PC-9 (cell line): ENCODE results near the gene NXPH1. TPM values are rescaled to one million over a fixed set of nuclear protein-coding genes. Genes with fewer than 3 reads are reported as not detected.

ENCODE experiments used
- BruUV-seq: library from RNA; stranded (reverse); fragments of 400-500 nt; replicated peaks from 2 replicates; lab custom pipeline; 2021; lab: Mats Ljungman, UMichigan
- CTCF ChIA-PET: fragments of 300-600 bp; sonication (Branson Sonifier 250); formaldehyde crosslinking; loops from one replicate; lab custom pipeline; 2022; ENCODE audit warnings: antibody characterized with exemption; lab: Charles Lee
- POLR2A ChIA-PET: fragments of 300-600 bp; sonication (Branson Sonifier 250); formaldehyde crosslinking; loops from one replicate; lab custom pipeline; 2022; ENCODE audit warnings: antibody characterized with exemption; ENCODE audit not compliant: unreplicated experiment; lab: Charles Lee
- DNase-seq, 2 experiments: peaks; one replicate each; pipeline versions ENCODE4 v3.0.0 to v3.0.0-alpha.2; 2015 to 2022; ENCODE audit warnings: mixed read lengths in 1 of 2
- H2AFZ ChIP-seq: fragments of 200-600 bp; sonication (generic); 2 replicates; pipeline ENCODE4 v1.8.1; 2017; ENCODE audit warnings: antibody characterized with exemption
- H3F3A ChIP-seq: fragments of 200-600 bp; sonication (generic); 2 replicates; pipeline ENCODE4 v1.8.1; 2017; ENCODE audit warnings: antibody characterized with exemption, mild to moderate bottlenecking, low read depth; ENCODE audit not compliant: insufficient read depth
- H3K27ac ChIP-seq: fragments of 200-600 bp; sonication (generic); 2 replicates; pipeline ENCODE4 v1.6.1; 2016; ENCODE audit warnings: mixed run types
- H3K27me3 ChIP-seq: fragments of 200-600 bp; sonication (generic); 2 replicates; pipeline ENCODE4 v1.6.1; 2016; ENCODE audit warnings: low read depth, mixed run types; ENCODE audit not compliant: insufficient read depth
- H3K36me3 ChIP-seq: fragments of 200-600 bp; sonication (generic); 2 replicates; pipeline ENCODE4 v1.6.1; 2016; ENCODE audit warnings: low read depth, mixed run types
- H3K4me1 ChIP-seq: fragments of 200-600 bp; sonication (generic); replicated peaks from 2 replicates; pipeline ENCODE4 v1.6.1; 2016; ENCODE audit warnings: mixed run types; ENCODE audit not compliant: insufficient read depth
- H3K4me2 ChIP-seq: fragments of 200-600 bp; sonication (generic); 2 replicates; pipeline ENCODE4 v1.6.1; 2017; ENCODE audit warnings: mixed run types
- H3K4me3 ChIP-seq: fragments of 200-600 bp; sonication (generic); 2 replicates; pipeline ENCODE4 v1.6.1; 2016; ENCODE audit warnings: mixed run types
- H3K79me2 ChIP-seq: fragments of 200-600 bp; sonication (generic); 2 replicates; pipeline ENCODE4 v1.6.1; 2017; ENCODE audit warnings: low read depth, mixed run types
- H3K9me2 ChIP-seq: fragments of 200-600 bp; sonication (generic); 2 replicates; pipeline ENCODE4 v1.8.1; 2017; ENCODE audit warnings: mild to moderate bottlenecking; ENCODE audit not compliant: insufficient read depth
- H3K9me3 ChIP-seq: fragments of 200-600 bp; sonication (generic); 2 replicates; pipeline ENCODE4 v1.8.1; 2016; ENCODE audit warnings: low read depth; ENCODE audit not compliant: insufficient read depth
- H4K20me1 ChIP-seq: fragments of 200-600 bp; sonication (generic); 2 replicates; pipeline ENCODE4 v1.8.1; 2017; ENCODE audit not compliant: insufficient read depth
- CTCF ChIP-seq: fragments of 200-600 bp; sonication (generic); conservative IDR thresholded peaks from 2 replicates; pipeline ENCODE4 v1.6.1; 2017; ENCODE audit warnings: mixed run types, antibody characterized with exemption, mild to moderate bottlenecking, moderate library complexity
- EZH2 ChIP-seq: fragments of 200-600 bp; sonication (generic); IDR thresholded peaks from 2 replicates; pipeline ENCODE4 v1.8.0; 2017; ENCODE audit warnings: antibody characterized with exemption, low read depth
- intact Hi-C: fragments of 100-400 bp; cut with micrococcal nuclease; formaldehyde crosslinking; loops from one replicate; pipeline ENCODE4 v1.10.0; 2022; ENCODE audit not compliant: unreplicated experiment
- total RNA-seq: library from RNA; stranded (reverse); gene quantifications from 2 replicates; pipeline ENCODE4 v1.2.3, GENCODE V29; 2021

The NXPH1 gene
- total RNA-seq, 1 experiment from 2014 or later, result not detected

GRCh38 chr7:8613191-8613590 lies 179.8 kb downstream of the NXPH1 start:
- POLR2A ChIA-PET, result no interaction called here
- H2AFZ ChIP-seq, result no peak overlapping the region
- no peaks in the 10 kb centered on the region for H4K20me1 ChIP-seq
- no peak overlapping the region for H3K4me3 ChIP-seq
- H3K9me2 ChIP-seq, result no peaks in the 10 kb centered on the region
- H3K36me3 ChIP-seq, result no peaks in the 10 kb centered on the region
- H3F3A ChIP-seq, result no peaks in the 10 kb centered on the region
- TF ChIP-seq EZH2, result no peak
- intact Hi-C loops, result no loop called here
- no TSS peak for BruUV-seq
- CTCF ChIA-PET, result no interaction called here
- H3K4me1 ChIP-seq, result no peaks in the 10 kb centered on the region
- no peaks in the 10 kb centered on the region for H3K79me2 ChIP-seq
- no peak overlapping the region for H3K4me2 ChIP-seq
- no peak for DNase-seq
- H3K9me3 ChIP-seq, result no peaks in the 10 kb centered on the region
- no peak overlapping the region for H3K27ac ChIP-seq
- no peaks in the 10 kb centered on the region for H3K27me3 ChIP-seq

DNA sequence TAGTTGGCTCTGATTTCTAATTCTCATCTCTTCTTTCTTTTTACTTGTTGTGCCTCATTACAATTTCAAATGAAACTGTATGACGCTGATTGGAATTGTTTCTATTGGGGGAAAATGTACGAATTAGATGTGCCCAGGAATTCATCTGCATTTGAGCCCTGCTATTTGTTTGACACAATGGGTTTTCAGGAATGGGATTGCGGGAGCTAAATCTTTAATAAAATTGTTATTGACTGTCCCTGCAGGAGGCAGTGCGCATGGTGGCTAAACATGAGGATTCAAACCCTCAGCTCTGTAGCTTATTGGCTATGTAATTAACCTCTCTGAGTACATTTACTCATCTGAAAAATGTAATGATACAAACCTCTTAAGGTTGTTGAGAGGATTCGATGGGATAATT lies 181.6 kb downstream of the NXPH1 start:
- H3K4me3 ChIP-seq, result no peak overlapping the region
- H3K9me2 ChIP-seq, result no peaks in the 10 kb centered on the region
- DNase-seq, result no peak
- no peak for TF ChIP-seq EZH2
- no peak for TF ChIP-seq CTCF
- no peaks in the 10 kb centered on the region for H3K4me1 ChIP-seq
- H3K27ac ChIP-seq, result no peak overlapping the region
- H3K79me2 ChIP-seq, result no peaks in the 10 kb centered on the region
- no peaks in the 10 kb centered on the region for H3K36me3 ChIP-seq
- H3K27me3 ChIP-seq, result no peaks in the 10 kb centered on the region
- H2AFZ ChIP-seq, result no peak overlapping the region
- no peaks in the 10 kb centered on the region for H4K20me1 ChIP-seq
- POLR2A ChIA-PET, result no interaction called here
- H3K4me2 ChIP-seq, result no peak overlapping the region
- H3K9me3 ChIP-seq, result no peaks in the 10 kb centered on the region
- intact Hi-C loops, result no loop called here
- H3F3A ChIP-seq, result no peaks in the 10 kb centered on the region
- CTCF ChIA-PET, result no interaction called here
- BruUV-seq, result no TSS peak

GRCh38 chr7:8618441-8619070 lies 185.1 kb downstream of the NXPH1 start:
- no peak for TF ChIP-seq CTCF
- no peak for TF ChIP-seq EZH2
- Histone ChIP-seq H3K27me3 (no peaks in the 10 kb centered on the region), H3K27ac (no peak overlapping the region), H3F3A (no peaks in the 10 kb centered on the region), H3K9me2 (no peaks in the 10 kb centered on the region), H2AFZ (no peak overlapping the region), H3K36me3 (no peaks in the 10 kb centered on the region), H3K9me3 (no peaks in the 10 kb centered on the region), H3K4me2 (no peak overlapping the region), H3K4me3 (no peak overlapping the region), H3K4me1 (no peaks in the 10 kb centered on the region), H3K79me2 (no peaks in the 10 kb centered on the region), H4K20me1 (no peaks in the 10 kb centered on the region)
- ChIA-PET POLR2A (no interaction called here), CTCF (no interaction called here)
- no peak for DNase-seq
- intact Hi-C loops, result no loop called here
- BruUV-seq, result no TSS peak

DNA sequence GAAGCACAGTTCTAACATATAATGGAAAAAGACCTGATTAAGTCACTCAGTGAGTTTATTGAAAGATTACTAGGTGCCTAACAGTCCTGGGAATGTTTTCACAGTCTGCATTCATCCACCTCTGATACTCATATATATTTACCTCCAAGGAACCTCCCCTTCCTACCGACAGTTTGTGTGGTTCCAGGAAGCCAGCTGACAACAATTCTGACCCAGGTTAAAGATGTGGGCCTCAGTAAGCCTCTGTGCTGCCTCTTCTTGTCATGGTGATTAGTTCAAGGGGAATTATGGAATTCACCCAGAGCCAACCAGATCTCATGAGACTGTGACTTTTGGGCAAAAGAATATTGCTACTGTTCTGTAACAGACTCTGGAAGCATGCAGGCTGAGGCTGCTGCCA lies 186.8 kb downstream of the NXPH1 start:
- TF ChIP-seq EZH2, result no peak
- no peak for TF ChIP-seq CTCF
- no peak overlapping the region for H3K27ac ChIP-seq
- no peaks in the 10 kb centered on the region for H3K9me2 ChIP-seq
- no TSS peak for BruUV-seq
- ChIA-PET POLR2A (no interaction called here), CTCF (no interaction called here)
- intact Hi-C loops, result no loop called here
- no peaks in the 10 kb centered on the region for H3F3A ChIP-seq
- no peaks in the 10 kb centered on the region for H4K20me1 ChIP-seq
- no peaks in the 10 kb centered on the region for H3K36me3 ChIP-seq
- no peak overlapping the region for H3K4me2 ChIP-seq
- H3K9me3 ChIP-seq, result no peaks in the 10 kb centered on the region
- no peak overlapping the region for H2AFZ ChIP-seq
- H3K4me1 ChIP-seq, result no peaks in the 10 kb centered on the region
- no peak for DNase-seq
- H3K79me2 ChIP-seq, result no peaks in the 10 kb centered on the region
- no peak overlapping the region for H3K4me3 ChIP-seq
- H3K27me3 ChIP-seq, result no peaks in the 10 kb centered on the region
